Coronary artery (tissue), 2 donors: ENCODE data around the gene PLOD1.

Experiments
- DNase-seq: peaks from one replicate; pipeline ENCODE4 v3.0.0-alpha.2; 2017; ENCODE audit warnings: low spot score
- H3K27ac ChIP-seq, 2 donors: fragments of 200-600 bp; sonication (generic); one replicate each; pipeline ENCODE4 v1.5.1; 2016 to 2019
- H3K4me3 ChIP-seq: fragments of 200-600 bp; sonication (generic); 2 replicates; pipeline ENCODE4 v1.5.1; 2016; ENCODE audit warnings: mild to moderate bottlenecking, moderate library complexity
- CTCF ChIP-seq: fragments of 200-600 bp; sonication (generic); IDR thresholded peaks from one replicate; pipeline ENCODE4 v1.5.1; 2019; ENCODE audit warnings: antibody characterized with exemption

PLOD1 gene

GRCh38 chr1:11990303-11991032 lies 56.0 kb downstream of the PLOD1 start:
- TF ChIP-seq CTCF: no peak
- DNase-seq: no peak
- Histone ChIP-seq H3K27ac (no peak overlapping the region), H3K4me3 (no peak overlapping the region)

GRCh38 chr1:11991969-11992676 lies 57.6 kb downstream of the PLOD1 start:
- no peak for TF ChIP-seq CTCF
- Histone ChIP-seq H3K27ac (no peak overlapping the region), H3K4me3 (no peak overlapping the region)
- no peak for DNase-seq

DNA sequence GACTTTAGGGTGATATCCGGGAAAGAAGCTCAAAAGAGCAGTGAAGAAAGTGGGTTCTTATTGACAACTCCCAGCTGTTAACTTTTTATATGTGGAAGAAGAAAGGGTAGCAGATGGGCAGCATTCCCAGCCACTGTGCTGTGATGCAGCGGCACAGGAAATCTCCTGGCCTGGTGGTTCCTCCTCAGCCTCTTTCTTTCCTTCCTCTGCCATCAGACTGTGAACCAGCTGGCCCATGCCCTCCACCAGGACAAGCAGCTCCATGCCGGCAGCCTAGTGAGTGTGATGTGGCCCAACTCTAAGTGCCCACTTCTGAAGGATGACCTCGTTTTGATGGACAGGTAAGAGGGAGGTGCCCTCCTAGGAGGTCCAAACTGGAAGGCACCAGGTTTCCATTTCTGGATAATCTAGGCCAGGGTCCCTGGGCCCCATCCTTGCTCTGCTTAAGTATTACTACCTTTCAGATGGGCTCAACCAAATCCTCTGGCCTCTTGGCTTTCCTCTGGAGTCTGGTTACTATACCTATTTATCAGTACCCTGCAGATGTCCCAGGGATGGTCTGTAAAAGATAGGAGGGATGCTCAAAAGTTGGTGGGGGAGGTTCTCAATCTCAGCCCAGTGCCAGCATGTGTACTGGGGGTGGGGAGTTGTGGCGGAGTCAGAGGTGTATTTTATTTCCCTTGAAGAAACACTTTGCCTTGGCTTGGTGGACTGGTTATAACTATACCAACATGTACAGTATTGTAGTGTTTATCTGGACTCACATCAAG lies 62.7 kb downstream of the PLOD1 start:
- no peak overlapping the region for H3K4me3 ChIP-seq
- no peak overlapping the region for H3K27ac ChIP-seq
- no peak for DNase-seq
- TF ChIP-seq CTCF: no peak

- no peak for DNase-seq
- Histone ChIP-seq H3K4me3 (no peak overlapping the region), H3K27ac (no peak overlapping the region)
- no peak for TF ChIP-seq CTCF
These were observed 64.1 kb downstream of the PLOD1 start for GRCh38 chr1:11998636-11999035.

- TF ChIP-seq CTCF: no peak
These were observed 64.7 kb downstream of the PLOD1 start for GRCh38 chr1:11999236-11999635.

GRCh38 chr1:12001249-12001917 lies 66.9 kb downstream of the PLOD1 start:
- Histone ChIP-seq H3K4me3 (no peak overlapping the region), H3K27ac (no peak overlapping the region)
- no peak for DNase-seq
- TF ChIP-seq CTCF: peak; percentile 21

More at GRCh38 chr1:11999236-11999635, 64.7 kb downstream of the PLOD1 start:
- Histone ChIP-seq H3K4me3 (no peak overlapping the region), H3K27ac (no peak overlapping the region)
- no peak for DNase-seq
